Panc1 (cell line): ENCODE results near the gene MAML3.

Experiments used
- CTCF ChIP-seq: fragments of 450-650 bp; IDR thresholded peaks from 2 replicates; pipeline ENCODE4 v1.5.1; 2017; ENCODE audit warnings: mild to moderate bottlenecking
- POLR2AphosphoS5 ChIP-seq: IDR thresholded peaks from 2 replicates; pipeline ENCODE4 v1.6.1; 2012; ENCODE audit warnings: mild to moderate bottlenecking, low read depth, low read length, moderate library complexity
- REST ChIP-seq, 2 experiments: IDR thresholded peaks; 2 replicates each; pipeline ENCODE4 v1.6.1; 2011 to 2012; ENCODE audit warnings: low read depth in 2 of 2, control low read depth in 1 of 2, low read length in 1 of 2, mild to moderate bottlenecking in 1 of 2, moderate library complexity in 1 of 2; ENCODE audit not compliant: insufficient read depth in 1 of 2
- SIN3A ChIP-seq: IDR thresholded peaks from 2 replicates; pipeline ENCODE4 v1.6.1; 2012; ENCODE audit warnings: low read depth, mild to moderate bottlenecking, low read length, moderate library complexity, borderline replicate concordance; ENCODE audit not compliant: insufficient read depth

- TF ChIP-seq CTCF (no peak), REST (IDR thresholded peaks at IDR 0.05; ENCODE audit: insufficient read depth in 1 of 2, low read depth in 2 of 2, low read length in 1 of 2) (no peak), POLR2AphosphoS5 (no peak), SIN3A (no peak)
Measured at GRCh38 chr4:140187316-140187695, 33.3 kb upstream of the MAML3 start.
